Mononuclear cell (primary cell): ENCODE results near the gene SLC6A11. TPM values are rescaled to one million over a fixed set of nuclear protein-coding genes. Genes with fewer than 3 reads are reported as not detected.

Experiments
- H3K27me3 ChIP-seq: 2 replicates; pipeline ENCODE4 v1.6.0; 2011; ENCODE audit warnings: low read length, control low read depth; ENCODE audit not compliant: insufficient read depth
- H3K4me1 ChIP-seq: 2 replicates; pipeline ENCODE4 v1.5.1; 2011; ENCODE audit warnings: mild to moderate bottlenecking, low read length, control low read depth; ENCODE audit not compliant: insufficient read depth
- H3K4me3 ChIP-seq: 2 replicates; pipeline ENCODE4 v1.5.1; 2011; ENCODE audit warnings: mild to moderate bottlenecking, low read length, moderate library complexity
- H3K9me3 ChIP-seq: 2 replicates; pipeline ENCODE4 v1.5.1; 2011; ENCODE audit warnings: low read depth, mild to moderate bottlenecking, control low read depth, low read length
- total RNA-seq: library from RNA; depleted of rRNA; stranded (reverse); fragments of >200 nt; gene quantifications from one replicate; pipeline ENCODE4 v1.2.3, GENCODE V29; 2012

Gene SLC6A11
- total RNA-seq, result under 0.01 TPM

DNA sequence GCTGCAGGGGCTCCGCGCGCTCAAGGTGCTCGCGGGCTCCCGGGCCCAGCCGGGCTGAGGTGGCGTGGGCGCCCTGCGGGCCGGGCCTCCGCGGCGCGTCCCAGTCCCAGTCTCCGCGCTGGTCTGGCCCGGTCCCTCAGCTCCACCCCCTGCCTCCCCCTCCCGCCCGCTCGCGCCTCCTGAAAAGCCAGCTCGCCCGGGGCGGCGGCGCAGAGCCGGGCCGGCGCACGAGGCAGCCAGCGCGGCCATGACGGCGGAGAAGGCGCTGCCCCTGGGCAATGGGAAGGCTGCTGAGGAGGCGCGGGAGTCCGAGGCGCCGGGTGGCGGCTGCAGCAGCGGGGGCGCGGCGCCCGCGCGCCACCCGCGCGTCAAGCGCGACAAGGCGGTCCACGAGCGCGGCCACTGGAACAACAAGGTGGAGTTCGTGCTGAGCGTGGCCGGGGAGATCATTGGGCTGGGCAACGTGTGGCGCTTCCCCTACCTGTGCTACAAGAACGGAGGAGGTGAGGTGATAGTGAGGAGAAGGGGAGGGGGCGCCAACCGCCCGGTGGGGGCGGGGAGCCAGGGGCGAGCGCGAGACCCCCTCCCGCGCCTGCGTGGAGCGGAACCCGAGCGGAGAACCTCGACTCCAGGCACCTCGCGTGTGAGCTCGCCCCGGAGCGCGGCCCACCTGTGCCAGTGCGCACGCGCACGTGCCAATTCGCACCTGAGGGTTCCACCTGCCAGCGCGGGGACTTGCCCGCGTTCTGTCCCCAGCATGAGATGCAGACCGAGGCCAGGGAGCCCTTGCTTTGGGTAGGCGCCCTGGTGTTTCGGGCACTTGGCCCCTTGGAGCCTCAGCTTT, at the start of gene SLC6A11:
Gene SLC6A11 (plus strand): TSS at position 210 of the 844 bp plus-strand sequence. CDS start 38 bp downstream, at position 248.
- no peak within 1 kb of the TSS for H3K4me3 ChIP-seq
- H3K9me3 ChIP-seq, result no peaks in the 10 kb centered on the region
- peaks cover 17% of the 10 kb centered on the region for H3K27me3 ChIP-seq
- no peaks in the 10 kb centered on the region for H3K4me1 ChIP-seq

DNA sequence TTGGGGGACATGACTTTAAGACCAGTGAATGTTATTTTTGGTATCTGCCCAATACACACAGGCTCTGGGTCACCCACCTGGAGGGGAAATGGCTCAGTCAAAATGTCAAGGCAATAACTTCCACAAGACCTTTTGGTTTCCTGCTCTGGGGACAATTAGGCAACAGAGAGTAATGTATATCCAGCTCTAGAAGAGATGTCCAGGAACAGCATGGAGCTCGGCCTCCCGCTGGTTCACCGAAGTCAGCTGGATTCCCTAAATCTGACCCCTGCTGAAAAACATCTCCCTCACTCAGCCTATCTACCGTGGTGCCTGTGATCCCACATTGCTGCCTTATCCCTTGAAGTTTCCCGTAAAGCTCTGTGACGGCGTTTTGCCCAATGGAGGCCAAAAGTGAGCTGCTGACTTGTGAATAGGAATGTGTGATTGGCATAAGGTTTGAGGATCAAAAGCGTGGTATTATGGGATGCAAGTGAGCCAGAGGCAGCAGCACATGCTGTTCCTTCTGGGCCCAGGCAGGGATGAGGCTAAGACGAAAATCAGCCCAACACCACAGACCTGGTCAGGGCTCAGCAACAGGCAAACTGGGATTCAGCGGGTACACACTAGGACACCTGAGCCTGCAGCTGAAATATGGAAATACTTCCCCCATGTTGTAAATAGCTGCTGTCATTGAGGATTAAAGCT, 47.2 kb upstream of the SLC6A11 start:
- Histone ChIP-seq H3K9me3 (no peaks in the 10 kb centered on the region), H3K27me3 (no peaks in the 10 kb centered on the region), H3K4me3 (no peak overlapping the region), H3K4me1 (no peaks in the 10 kb centered on the region)

DNA sequence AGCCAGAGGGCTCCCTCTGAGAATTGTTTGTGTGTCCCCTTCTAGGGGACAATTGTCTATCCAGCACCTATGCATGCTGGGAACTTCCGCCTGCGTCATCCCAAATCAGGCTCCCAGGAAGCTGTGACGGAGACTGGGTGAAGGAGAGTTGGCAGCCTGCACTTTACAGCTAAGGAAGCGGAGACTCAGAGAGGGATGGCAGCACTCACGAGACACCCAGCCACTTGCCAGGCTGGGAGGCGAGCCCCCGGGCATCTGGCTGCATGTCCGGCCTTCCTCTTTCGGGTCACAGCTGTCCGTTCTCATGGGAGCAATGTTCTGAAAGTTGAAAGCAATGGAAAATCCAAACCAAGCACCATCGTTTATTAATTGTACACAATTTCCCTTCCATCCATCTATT, 45.5 kb upstream of the SLC6A11 start:
- Histone ChIP-seq H3K4me3 (no peak overlapping the region), H3K9me3 (no peaks in the 10 kb centered on the region), H3K4me1 (no peaks in the 10 kb centered on the region), H3K27me3 (no peaks in the 10 kb centered on the region)

DNA sequence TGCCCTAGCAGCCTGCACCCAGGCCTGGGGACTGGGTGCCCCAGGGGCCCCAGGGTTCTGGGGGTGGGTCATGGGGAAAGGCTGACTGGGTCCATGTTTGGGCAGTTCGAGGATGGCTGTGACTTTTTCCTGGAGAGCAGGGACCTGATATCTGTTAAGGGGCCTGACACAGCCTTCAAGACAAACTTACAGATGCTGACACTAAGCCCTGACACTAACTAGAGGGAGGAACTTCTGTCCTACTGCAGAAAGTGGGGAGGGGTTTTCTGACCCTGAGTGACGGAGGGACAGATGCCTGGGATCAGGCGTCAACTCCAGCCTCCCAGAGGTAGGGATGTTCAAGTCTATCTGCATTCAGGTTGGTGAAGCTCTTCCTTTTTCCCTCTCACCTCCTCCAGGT, 45.0 kb upstream of the SLC6A11 start:
- Histone ChIP-seq H3K9me3 (no peaks in the 10 kb centered on the region), H3K4me3 (no peak overlapping the region), H3K4me1 (no peaks in the 10 kb centered on the region), H3K27me3 (no peaks in the 10 kb centered on the region)

DNA sequence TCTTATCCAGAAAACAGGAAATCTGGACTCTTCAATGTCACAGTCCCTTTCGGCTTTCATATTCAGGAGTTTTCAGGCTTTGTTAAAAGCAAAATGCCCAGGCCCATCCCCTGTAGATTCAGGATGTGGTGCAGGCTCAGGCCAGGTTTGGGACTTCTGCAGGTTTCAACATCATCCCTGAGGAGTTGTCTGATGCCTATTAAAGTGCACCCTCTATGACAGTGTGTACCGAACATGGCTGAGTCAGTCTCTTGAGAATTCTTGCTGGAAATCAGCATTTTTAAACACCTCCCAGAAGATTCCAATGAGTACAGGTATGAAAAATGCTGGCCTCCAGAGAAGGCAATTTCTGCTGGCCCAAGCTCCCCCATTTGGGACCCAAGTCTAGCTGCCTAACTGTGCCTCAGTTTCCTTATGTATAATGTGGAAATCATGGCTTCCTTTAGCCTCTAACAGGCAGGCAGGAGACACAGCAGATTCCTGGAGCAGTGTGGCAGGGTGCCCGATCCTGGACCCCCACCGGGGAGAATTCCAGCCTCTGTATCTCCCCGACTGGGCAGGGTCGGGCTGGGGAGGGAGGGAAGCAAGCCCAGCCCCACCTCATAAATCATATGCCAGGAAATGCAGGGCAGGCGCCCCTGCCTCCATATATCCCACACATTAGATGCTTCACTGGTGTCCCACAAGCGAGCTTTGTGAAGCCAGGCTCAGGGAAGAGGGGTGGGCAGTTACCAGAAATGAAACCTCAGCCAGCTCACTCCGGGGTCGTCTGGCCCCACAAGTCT, 44.4 kb upstream of the SLC6A11 start:
- no peak overlapping the region for H3K4me3 ChIP-seq
- H3K4me1 ChIP-seq, result no peaks in the 10 kb centered on the region
- no peaks in the 10 kb centered on the region for H3K9me3 ChIP-seq
- no peaks in the 10 kb centered on the region for H3K27me3 ChIP-seq

DNA sequence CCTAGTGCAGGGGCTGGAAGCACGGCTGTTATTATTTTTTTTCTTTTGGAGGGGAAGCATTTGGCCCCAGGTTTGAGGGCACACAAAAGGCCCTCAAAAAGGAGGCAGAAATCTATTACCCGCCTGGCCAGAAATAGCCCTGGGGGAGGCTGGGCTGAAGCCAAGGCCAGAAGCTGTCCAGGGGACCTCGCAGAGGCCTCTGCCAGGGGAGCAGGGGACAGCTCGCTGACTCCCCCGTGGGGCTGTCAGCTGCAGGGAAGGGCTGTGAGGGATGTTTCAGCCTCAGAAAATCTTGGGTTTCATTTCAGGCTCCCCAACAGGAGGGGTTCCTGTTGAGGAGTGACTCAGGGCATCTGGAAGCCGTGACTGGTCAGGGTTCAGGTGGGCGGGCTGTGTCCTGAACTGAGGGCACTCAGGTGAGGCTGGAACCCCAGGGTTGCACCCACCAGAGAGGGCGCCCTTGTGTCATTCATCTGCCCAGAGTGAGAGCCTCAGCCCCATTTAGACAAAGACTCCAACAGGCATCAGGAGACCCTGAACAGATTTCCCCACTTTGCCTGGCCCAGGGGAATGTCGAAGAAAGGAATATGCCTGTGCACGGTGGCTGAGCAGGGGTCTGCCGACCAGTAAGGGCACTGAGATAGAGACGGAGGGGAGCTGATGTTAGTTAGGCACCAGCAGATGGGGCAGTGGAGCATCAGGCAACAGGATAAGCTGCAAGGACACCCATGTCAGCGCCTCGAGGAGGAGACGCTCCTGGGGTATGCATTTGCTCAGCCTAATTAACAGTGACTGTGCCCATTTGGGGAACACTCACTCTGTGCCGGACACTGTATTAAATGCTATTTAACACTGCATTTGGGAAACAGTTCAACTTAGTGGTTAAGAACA, 43.5 kb upstream of the SLC6A11 start:
- H3K9me3 ChIP-seq, result no peaks in the 10 kb centered on the region

DNA sequence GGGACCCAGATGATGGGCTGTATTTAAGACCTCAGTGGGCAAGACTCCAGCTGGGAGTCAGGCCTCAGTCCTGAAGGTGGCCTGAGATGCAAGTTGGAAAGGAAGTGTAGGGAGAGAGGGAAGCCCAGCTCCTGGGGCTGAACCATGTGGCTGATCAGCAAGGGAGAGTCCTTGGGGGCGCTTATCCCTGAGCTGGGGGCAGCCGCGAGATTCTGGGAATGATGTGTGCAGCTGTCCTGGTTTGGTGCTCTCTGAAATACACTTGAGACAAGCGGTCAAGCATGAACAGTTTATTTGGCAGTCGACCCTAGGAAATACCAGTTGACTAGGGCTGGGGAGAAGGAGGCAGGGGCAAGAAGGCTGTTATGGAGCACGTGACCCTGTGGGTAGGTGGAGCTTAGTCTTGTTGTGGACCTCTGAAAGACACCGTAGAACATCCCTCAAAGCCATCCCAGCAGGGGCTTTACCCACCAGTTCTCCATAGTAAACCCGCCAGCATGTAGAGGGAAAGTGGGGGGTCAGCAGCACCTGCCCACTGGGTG, 41.8 kb upstream of the SLC6A11 start:
- no peaks in the 10 kb centered on the region for H3K4me1 ChIP-seq
- H3K4me3 ChIP-seq, result no peak overlapping the region
- no peaks in the 10 kb centered on the region for H3K27me3 ChIP-seq
- H3K9me3 ChIP-seq, result no peaks in the 10 kb centered on the region

More for the DNA sequence above, 43.5 kb upstream of the SLC6A11 start:
- Histone ChIP-seq H3K27me3 (no peaks in the 10 kb centered on the region), H3K4me1 (no peaks in the 10 kb centered on the region), H3K4me3 (no peak overlapping the region)

DNA sequence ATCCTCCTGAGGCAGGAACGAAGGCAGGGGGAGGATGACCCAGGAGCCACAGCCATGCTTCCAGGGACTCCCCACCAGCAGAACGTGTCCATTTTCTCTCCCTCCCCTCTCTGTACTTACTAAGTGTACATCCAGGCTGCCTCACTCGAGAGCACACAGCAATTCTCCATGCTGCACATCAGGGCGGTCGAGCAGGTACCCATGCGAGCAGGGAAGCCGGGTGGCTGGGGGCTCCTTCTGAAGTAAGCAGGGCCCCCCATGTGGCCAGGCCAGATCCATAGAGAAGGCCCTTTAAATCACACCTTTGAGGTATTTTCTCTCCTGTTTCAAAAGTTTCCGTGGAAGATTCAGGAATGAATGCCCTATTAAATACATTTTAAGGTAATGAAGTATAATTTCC, 41.2 kb upstream of the SLC6A11 start:
- no peaks in the 10 kb centered on the region for H3K9me3 ChIP-seq
- H3K27me3 ChIP-seq, result no peaks in the 10 kb centered on the region
- no peak overlapping the region for H3K4me3 ChIP-seq
- no peaks in the 10 kb centered on the region for H3K4me1 ChIP-seq

DNA sequence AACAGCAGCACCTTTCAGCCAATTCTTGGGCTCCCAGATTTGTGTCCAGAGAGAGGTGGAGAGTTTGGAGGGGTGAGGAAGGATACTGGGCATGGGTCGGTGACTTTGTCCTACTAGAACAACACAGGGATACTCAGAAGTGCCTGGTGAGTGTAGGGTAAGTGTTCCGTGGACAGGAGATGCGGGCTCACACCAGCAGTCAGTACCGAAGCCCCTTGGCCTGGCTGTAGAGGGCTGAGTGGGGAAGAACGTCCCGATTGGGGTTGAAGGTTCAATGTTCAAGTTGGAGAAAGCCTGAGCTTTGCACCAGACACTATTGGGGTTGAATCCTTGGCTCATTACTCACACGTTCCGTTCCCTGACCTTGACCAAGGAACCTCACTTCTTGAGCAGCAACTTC, 40.8 kb upstream of the SLC6A11 start:
- H3K9me3 ChIP-seq, result no peaks in the 10 kb centered on the region
- no peak overlapping the region for H3K4me3 ChIP-seq
- no peaks in the 10 kb centered on the region for H3K4me1 ChIP-seq
- no peaks in the 10 kb centered on the region for H3K27me3 ChIP-seq

DNA sequence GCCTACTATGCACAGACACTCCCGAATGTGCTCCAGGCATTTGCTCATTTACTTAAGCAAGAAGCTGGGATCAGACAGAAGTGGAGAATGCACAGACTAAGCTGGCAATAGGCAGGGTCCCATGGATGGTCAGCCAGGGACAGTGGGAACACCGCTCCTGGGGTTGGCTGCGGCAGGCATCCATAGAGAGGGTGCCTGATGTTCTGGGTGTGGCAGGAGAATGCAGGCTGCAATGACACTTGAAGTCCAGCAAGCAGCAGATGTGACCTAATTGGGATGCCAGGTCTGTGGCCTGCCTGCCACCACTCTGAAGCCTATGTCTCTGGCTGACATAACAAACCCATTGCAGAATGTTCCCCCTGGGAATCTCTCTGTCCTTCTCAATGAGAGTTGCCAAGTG, 40.2 kb upstream of the SLC6A11 start:
- no peaks in the 10 kb centered on the region for H3K4me1 ChIP-seq
- no peaks in the 10 kb centered on the region for H3K9me3 ChIP-seq
- H3K4me3 ChIP-seq, result no peak overlapping the region
- no peaks in the 10 kb centered on the region for H3K27me3 ChIP-seq

DNA sequence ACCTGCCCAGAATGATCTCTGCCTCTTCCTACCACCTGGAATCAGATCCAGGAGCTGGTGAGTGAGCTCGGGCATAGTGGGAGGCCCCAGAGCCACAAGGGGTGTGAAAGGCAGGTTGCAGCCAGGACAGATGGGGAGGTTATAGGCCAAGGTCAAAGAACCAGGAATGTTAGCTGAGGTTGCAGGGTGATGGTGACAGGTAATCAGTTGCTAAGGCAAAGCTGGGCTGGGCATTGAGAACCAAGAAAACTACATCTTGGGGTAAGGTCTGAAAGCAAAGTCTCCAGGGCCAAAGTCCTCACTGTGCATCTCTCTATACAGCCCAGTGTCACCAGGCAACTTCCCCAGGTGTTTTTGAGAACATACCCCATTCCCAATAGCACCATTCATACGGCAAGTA, 38.4 kb upstream of the SLC6A11 start:
- no peaks in the 10 kb centered on the region for H3K9me3 ChIP-seq
- no peak overlapping the region for H3K4me3 ChIP-seq
- no peaks in the 10 kb centered on the region for H3K4me1 ChIP-seq
- no peaks in the 10 kb centered on the region for H3K27me3 ChIP-seq

DNA sequence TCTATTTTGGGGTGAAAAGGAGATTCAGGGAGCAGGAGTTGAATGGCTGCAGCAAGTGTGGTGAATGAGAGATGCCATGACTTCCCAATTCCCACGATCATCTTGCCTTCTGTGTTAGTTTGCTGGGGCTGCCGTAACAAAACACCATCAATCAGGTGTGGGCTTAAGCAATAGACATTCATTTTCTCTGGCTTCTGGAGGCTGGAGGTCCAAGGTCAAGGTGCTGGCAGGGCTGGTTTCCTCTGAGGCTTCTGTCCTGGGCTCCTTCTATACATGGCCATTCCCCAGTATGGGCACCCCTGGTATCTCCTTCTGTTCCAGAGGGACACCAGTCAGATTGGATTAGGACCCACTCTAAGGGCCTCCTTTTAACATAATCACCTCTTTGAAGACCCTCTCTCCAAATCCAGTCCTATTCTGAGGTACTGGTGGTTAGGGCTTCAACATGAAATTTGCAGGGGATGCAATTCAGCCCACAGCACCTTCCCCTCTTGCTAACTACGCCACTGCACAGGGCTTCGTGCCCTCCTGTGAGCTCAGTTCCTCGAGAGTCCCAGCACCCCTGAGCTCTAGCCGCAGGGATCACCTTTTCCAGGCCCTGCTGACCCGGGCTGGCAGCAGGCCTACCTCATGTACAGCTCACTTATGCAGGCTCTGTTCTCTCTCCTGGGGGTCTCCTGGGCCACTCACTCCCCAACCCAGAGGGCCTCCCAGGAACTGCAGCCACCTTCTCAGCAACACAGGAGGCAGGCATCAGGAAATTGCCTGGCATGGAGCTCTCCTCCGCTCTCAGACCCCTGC, 37.3 kb upstream of the SLC6A11 start:
- Histone ChIP-seq H3K27me3 (no peaks in the 10 kb centered on the region), H3K4me1 (no peaks in the 10 kb centered on the region), H3K9me3 (no peaks in the 10 kb centered on the region), H3K4me3 (no peak overlapping the region)

DNA sequence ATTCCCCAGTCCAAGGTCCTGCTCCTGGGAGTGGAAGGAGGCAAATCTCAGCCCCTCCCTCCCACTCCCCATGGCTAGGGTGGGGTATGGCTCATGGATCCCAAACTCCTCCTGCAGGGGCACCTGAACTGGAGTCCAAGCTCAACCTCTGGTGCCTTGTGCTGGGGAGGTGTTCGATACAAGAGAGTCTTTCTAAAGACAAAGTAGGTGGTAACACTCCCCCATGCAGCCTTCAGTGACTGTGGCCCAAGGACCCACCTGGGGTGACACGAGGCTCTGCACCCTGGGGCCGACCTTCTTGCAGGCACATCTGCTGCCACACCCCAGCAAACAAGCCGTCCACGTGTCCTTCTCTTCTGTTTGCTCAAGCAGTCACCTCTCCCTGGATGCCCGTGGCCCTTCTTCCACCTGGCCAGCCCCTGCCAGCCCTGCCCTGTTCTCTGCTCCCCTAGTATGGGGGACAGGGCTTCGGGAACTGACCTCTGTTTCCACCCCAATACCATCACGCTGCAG, 36.7 kb upstream of the SLC6A11 start:
- no peaks in the 10 kb centered on the region for H3K27me3 ChIP-seq

More for the DNA sequence above, 36.7 kb upstream of the SLC6A11 start:
- Histone ChIP-seq H3K4me1 (no peaks in the 10 kb centered on the region), H3K9me3 (no peaks in the 10 kb centered on the region), H3K4me3 (no peak overlapping the region)
